NCI-H82 treated with DMSO at 0.1 percent for 48 hours (cell line): Measurements from ENCODE around the gene TRMT2A.

ENCODE experiments used
- DNase-seq: peaks from one replicate; lab custom pipeline; 2025; ENCODE audit not compliant: unreplicated experiment; lab: John Stamatoyannopoulos, UW

TRMT2A gene

GRCh38 chr22:20135806-20136602, 19.0 kb upstream of the TRMT2A start:
- DNase-seq: no peak

- no peak for DNase-seq
Observed at GRCh38 chr22:20135265-20135664, 18.2 kb upstream of the TRMT2A start.

GRCh38 chr22:20133930-20134549, 17.0 kb upstream of the TRMT2A start:
- no peak for DNase-seq

GRCh38 chr22:20132686-20133246, 15.7 kb upstream of the TRMT2A start:
- DNase-seq: no peak

- DNase-seq: no peak
Observed at GRCh38 chr22:20131859-20132685, 15.0 kb upstream of the TRMT2A start.

GRCh38 chr22:20131597-20131858, 14.5 kb upstream of the TRMT2A start, which contains the start of gene ZDHHC8:
Gene ZDHHC8, plus strand, starts transcription at chr22:20131804. Its CDS starts 144 bp downstream, at chr22:20131948.
- no peak for DNase-seq

- no peak for DNase-seq
Observed at GRCh38 chr22:20130731-20131596, 13.9 kb upstream of the TRMT2A start.

- DNase-seq: no peak
Observed at GRCh38 chr22:20130319-20130718, 13.3 kb upstream of the TRMT2A start.

GRCh38 chr22:20129747-20130014, 12.7 kb upstream of the TRMT2A start:
- no peak for DNase-seq

GRCh38 chr22:20128902-20129746, 12.1 kb upstream of the TRMT2A start:
- no peak for DNase-seq

- no peak for DNase-seq
Observed at GRCh38 chr22:20128619-20128901, 11.5 kb upstream of the TRMT2A start.

- DNase-seq: no peak
Observed at GRCh38 chr22:20127869-20128618, 11.0 kb upstream of the TRMT2A start.

GRCh38 chr22:20127318-20127868, 10.4 kb upstream of the TRMT2A start:
- DNase-seq: no peak

GRCh38 chr22:20126284-20127029, 9.4 kb upstream of the TRMT2A start:
- no peak for DNase-seq

- DNase-seq: no peak
Observed at GRCh38 chr22:20125201-20126174, 8.5 kb upstream of the TRMT2A start.

GRCh38 chr22:20124083-20124787, 7.2 kb upstream of the TRMT2A start:
- DNase-seq: no peak
